Spleen (tissue), 7 donors: ENCODE data around the gene PIK3R5.

ENCODE experiments used
- CTCF ChIP-seq, 11 experiments: fragments of 200-600 bp in 7 of 11; fragments of 450-650 bp in 4 of 11; sonication (generic) in 4 of 11; IDR thresholded peaks in 8 of 11; conservative IDR thresholded peaks in 3 of 11; 1 replicate in 7 of 11; 2 replicates in 4 of 11; pipeline versions ENCODE4 v1.4.0 to v1.8.0; 2016 to 2021; ENCODE audit warnings: antibody characterized with exemption in 11 of 11, inconsistent platforms in 4 of 11, mild to moderate bottlenecking in 1 of 11
- POLR2AphosphoS5 ChIP-seq, 3 donors: sonication (generic); formaldehyde crosslinking; IDR thresholded peaks; one replicate each; pipeline ENCODE4 v1.5.1; 2017; ENCODE audit warnings: antibody characterized with exemption in 3 of 3
- donor health status: DM: no; HTN: no; CAD: no; lungs with moderate emphysema.
- donor health status: DM: no; HTN: no; CAD: no.
- donor health status: DM: no; HTN: no; CAD: no.

- no peak for TF ChIP-seq POLR2AphosphoS5 (IDR thresholded peaks at IDR 0.05)
- no peak for TF ChIP-seq CTCF (IDR thresholded peaks at IDR 0.05 in 8 of 11, conservative IDR thresholded peaks at IDR 0.05 in 3 of 11)
These were observed 40.4 kb downstream of the PIK3R5 start for GRCh38 chr17:8925141-8925540.
